MV-4-11 (cell line): ENCODE measurements around the gene CAMTA2.
A peak's percentile ranks its signal among the peaks of the same experiment; 100 is the strongest.

Experiments
- DNase-seq: peaks from one replicate; lab custom pipeline; 2025; lab: John Stamatoyannopoulos, UW

The CAMTA2 gene

DNA sequence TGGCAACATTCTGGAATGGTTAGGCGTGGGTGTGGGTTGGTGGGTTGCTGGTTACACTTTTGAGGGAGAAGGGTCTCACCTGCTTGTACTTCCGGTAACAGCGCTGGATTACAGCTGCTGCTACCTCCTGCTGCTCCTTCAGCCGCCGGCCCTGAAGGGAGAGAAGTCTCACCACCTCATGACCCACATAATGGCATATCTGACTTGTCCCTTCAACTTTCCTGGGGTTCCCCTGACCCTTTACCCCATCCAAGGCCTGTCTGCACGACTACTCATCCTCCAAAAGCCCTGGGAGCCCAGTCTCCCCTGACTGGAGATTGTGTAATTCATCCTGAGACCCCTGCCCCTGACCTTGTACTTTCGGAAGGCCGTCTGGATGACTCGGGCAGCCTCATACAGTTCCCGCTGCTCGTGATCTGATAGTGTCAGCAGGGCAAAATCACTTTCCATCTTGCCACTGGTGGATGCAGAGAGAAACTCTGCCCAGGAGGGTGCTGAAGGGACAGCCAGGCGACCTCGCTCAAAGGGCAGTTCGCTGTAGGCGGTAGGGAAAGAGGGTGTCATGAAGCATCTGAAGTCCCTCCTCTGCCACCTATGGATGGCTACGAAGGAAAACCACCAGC, 17.8 kb downstream of the CAMTA2 start:
- peak; percentile 15 for DNase-seq

DNA sequence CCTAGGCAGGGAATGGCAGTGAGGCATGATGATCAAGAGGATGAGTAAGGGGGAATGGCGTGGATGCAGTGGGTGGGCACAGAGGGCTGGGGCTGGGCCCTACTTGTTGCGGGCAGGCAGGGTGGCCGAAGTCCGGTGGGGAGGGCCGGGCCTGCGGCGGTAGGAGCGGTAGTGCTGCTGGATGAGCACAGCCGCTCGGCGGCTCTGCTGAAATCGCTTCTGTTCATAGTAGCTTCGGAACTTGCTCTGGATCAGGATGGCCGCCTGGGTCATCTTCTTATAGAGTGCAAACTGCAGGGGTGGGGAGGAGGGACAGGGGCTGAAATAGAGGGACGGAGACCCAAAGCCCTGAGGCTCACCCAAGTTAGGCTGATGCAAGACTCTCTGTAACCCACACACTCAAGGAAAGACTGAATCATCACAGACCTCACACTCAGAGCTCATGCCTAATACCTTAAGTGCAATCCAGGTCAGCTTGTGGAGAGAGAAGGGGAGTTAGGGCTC, 18.4 kb downstream of the CAMTA2 start:
- peak; percentile 85 for DNase-seq

DNA sequence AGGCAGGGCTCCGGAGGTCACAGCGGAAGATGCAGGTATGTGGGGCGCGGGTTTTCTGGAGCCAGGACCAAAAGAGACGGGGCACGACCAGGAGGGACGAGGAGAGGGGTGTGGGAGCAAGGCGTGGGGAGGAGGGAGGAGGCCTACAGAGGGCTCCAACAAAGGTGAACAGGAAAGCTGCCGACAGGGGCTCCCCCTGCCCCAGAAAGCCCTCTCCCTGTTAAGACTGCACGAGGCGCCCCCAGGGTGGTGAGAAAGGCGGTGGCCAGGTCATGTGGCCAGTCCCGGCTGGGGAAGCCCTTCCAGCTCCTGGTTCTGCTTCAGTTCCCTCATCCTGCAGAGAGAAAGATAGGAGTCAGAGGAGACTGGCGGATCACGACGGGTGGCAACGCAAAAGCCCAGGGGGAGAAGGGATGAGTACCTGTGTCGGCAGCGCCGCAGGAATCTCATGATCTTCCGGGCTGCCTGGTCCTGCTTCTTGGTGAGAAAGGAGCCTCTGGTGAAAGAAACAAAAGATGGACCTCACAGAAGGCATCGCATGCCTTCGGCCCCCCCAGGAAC, 18.9 kb downstream of the CAMTA2 start:
- DNase-seq: no peak

DNA sequence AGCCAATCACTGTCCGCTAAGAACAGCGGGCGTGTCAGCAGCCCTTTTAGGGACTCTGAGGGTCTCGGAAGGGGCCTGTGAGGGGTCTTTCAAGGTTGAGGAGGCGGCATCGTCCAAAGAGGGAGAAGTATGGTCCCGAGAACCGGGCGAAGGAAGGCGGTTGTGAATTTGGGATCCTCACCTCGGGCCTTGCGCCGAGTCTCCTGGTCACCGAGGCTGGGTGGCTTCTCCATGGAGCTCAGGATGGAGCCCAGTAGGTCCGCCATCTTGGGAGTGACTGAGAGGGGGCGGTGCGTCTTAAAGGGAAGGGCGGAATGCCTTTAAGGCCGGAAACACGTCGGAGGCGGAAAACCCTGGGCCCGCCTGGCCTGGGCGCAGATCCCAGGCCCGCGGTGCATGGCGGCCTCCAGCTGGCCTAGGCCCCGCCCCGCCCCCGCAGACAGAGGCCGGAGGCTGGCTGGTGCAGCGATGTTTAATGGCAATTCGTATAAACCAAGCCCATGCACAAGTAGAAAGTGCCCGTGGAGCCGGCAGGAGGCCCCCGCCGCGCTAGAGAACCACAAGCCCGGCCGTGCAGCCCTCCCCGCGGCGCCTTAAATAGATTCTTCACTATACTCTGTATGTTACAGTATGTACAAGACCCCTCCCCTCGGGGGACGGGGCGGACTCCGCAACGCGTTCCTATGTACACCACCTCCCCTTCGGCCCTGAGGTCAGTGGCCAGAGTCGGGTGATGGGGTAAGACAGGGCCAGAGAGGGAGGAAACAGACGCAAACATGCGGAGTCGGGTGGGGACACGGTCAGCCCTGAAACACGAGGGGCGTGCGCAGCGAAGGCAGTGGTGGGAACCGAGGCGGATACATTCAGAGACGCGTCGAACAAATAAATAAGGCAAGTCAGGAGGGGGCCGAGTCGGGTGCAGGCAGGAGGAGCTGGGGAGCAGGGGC, 19.7 kb downstream of the CAMTA2 start, which contains the start of gene SPAG7:
TSS of gene SPAG7 (minus strand) at position 279 of the 947 bp plus-strand sequence. CDS start at position 266, 13 bp downstream.
- peak; percentile 93 for DNase-seq

DNA sequence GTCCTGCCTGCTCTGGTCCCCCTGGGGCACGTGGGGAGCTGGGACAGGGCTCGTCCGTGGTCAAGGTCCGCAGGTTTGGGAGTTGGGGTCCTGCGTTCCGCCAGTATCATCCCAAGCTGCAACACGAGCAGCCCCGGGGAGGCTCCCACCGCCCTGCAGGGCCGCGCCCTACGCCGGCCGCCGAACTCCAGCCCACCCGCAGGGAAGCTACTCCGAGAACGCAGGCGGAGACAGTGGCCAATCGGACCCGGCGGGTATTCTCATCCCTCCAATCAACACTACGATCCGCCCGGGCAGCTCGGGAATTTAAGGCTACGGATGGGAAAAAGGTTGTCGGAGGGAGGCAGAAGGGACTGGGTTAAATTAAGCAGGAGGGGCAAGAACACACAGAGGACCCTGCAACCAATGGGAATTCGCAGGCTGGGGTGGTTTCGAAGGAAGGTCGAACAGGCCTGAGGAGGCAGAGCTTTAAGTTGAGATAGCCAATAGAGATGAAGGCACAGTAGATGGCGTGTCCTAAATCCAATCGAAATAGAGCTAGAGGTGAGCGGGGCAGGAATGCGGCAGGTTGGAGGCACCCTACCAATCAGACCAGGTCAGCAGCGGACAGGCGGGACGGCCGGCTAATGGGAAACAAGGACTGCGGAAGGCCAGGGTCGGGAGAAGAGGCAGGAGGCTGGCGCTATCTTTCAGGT, 20.5 kb downstream of the CAMTA2 start:
- peak; percentile 100 for DNase-seq

DNA sequence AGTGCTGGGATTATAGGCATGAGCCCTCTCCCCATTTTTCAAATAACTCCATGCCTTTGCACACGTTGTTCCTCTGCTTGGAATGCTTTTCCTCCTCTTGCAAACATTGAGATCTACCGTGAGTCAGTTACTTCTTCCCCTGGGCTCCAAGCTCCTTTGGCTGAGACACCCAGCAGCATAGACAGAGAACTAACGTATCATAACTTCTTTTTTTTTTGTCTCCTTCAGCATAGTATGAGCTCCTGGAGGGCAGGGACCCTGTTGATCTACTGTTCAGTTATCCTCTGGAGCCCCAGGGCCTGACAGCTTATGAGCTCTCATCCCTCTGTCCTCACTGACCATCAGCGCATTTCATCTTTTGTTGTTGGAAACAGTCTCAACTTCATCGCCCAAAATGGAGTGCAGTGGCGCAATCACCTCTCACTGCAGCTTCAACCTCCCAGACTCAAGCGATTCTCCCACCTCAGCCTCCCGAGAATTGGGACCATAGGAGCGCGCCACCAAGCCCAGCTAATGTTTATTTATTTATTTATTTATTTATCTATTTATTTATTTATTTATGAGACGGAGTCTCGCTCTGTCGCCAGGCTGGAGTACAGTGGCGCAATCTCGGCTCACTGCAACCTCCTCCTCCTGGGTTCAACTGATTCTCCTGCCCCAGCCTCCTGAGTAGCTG, 22.0 kb downstream of the CAMTA2 start:
- no peak for DNase-seq

DNA sequence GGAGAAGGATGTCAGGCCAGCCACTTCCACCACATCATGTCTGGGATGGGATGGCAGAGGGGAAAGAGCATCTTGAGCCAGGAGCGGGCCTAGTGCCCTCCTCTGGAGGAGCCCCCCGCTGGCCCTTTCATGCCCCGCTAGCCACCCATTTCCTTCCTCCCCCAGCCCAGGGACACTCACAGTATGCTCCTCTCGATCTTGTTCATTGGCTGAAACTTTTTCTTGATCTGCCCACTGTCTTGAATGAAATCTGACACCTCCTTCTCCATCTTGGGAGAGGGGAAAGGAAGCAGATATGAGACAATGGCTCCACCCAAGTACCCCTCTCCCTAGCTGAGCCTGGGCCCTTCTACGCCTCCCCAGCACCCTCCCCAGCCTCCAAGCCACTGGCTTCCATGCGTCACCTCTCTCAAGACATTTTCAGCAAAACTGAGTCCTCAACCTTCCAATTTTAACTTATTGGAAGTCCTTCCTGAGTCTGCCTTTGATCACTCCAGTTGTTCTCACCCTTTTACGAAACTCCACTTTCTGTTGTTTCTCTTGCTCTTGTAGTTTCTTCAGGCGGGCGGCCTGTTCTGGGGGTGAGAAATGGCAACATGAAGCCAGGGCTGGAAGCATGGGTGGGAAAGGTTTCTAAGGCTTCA, 27.1 kb downstream of the CAMTA2 start:
- DNase-seq: no peak

DNA sequence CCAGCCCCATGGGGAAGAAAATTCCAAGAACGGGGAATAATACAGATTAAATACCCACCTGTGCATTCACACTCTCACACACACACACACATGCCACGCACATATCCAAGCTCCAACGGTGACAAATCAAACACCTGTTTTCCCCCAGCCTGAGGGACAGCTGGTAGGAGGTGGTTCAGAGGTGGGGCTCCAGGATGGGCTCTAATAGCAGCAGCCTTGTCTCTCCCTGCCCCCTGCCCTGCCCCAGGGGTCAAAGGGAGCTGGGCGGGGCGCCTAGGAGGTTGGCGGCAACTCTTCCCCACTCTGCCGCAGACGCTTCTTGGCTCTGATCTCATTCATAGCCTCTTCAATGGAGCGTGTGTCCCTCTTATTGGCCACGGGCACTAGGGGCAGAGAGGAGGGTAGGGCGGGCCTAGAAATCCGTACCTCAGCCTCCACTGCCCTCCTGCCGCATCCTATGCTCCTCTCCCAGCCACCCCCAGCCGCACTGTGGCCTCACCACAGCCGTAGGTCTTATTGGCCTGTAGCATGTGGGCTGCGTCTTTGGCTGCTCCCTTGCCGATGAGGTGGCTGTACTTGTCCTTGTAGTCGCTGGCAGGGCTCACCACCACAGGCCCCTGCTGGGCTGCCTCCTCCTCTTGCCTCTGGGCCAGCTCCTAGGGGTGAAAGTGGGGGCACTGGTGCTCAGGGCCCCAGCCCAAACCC, 28.1 kb downstream of the CAMTA2 start:
- no peak for DNase-seq

DNA sequence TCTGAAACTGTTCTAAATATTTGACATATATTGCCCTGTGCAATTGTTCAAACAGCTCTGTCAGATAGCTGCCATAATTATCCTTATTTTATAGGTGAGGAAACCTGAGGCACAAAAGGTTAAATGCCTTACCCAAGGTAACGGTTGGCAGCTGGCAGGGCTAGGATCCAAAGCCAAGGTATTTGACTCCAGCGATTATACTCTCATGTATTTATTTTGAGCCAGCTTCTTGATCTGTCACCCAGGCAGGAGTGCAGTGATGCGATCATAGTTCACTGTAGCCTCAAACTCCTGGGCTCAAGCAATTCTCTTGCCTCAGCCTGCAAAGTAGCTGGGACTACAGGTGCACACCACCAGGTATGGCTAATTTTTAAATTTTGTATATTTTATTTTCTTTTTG, 29.4 kb downstream of the CAMTA2 start:
- no peak for DNase-seq

DNA sequence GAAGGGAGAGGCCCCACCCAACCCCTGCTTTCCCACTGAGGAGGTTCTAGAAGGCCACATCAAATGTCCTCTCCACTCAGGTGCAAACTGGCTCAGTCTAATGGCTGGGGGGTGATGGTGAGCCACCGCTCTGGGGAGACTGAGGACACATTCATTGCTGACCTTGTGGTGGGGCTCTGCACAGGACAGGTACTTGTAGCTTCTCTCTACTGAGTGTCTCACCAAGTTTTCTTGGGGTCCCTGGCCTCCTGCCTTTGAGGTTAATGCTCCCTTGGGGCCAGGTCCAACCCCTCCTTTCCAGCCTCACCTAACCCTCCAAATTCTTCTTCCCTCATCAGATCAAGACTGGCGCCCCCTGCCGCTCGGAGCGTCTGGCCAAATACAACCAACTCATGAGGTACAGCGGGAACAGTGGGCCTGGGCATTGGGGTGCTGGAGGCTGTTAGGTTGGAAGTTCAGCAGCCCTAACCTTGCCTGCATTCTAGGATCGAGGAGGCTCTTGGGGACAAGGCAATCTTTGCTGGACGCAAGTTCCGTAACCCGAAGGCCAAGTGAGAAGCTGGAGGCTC, 30.9 kb downstream of the CAMTA2 start:
- no peak for DNase-seq

DNA sequence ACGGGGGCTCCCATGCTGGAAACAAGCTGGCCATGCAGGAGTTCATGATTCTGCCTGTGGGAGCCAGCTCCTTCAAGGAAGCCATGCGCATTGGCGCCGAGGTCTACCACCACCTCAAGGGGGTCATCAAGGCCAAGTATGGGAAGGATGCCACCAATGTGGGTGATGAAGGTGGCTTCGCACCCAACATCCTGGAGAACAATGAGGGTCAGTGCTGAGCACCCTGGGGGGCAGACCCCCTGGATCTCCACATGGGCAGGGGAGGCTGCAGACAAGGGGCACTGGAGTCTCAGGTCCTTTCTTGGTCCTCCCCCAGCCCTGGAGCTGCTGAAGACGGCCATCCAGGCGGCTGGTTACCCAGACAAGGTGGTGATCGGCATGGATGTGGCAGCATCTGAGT, 32.4 kb downstream of the CAMTA2 start:
- no peak for DNase-seq

DNA sequence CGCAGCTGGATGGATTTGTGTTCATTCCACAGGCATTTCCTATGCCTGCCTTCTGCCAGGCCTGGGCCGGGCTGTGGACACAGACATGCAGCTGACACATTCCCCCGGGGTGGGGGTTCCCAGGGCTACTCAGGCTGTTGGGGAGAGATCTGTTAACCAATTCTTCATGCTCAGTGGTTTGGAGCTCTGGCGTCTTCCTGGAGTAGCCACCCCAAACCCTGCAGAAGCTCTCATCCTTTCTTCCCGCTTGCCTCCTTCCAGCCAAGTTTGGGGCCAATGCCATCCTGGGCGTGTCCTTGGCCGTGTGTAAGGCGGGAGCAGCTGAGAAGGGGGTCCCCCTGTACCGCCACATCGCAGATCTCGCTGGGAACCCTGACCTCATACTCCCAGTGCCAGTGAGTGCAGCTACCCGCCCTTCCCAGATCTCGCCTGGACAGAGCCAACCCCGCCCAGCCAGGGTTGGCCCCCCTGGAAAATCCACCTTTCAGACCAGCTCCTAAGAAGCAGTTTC, 34.0 kb downstream of the CAMTA2 start:
- no peak for DNase-seq

DNA sequence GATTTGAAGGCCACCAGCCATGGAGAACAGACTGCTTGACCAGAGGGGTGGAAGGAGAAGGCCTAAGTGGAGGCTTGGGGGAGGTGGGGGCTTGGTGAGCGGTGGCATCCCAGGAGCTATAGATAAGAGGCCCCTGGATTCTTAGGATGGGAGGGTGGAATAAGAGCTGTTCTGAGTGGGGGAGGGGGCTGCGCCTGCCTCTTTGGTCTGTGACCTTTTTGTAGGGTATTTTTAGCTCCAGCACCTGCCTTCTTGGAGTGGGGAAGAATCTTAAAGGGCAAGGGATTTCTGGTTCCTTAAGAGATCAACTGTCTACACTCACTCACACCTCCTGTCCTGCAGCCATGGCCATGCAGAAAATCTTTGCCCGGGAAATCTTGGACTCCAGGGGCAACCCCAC, 36.0 kb downstream of the CAMTA2 start:
- no peak for DNase-seq

DNA sequence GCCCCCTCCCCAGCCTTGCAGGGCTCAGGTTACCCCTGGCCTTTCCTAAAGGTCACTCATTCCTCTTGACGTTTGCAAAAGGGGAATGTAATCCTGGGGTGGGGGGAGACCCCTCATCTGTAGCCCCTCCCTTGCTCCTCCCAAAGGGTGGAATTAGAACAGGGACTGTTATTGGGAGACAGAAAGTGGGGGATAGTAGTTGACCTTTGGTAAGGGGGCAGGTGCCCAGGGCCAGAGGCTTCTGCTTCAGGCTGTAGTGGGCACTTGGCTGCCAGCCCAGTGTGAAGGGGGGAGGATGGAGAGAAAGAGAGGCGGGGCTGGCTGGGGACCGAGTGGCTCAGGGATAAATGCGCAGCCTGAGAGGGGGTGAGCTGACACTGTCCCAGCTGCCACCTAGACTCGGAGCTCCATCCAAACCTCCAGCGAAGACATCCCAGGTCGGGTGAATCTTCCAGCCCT, 36.7 kb downstream of the CAMTA2 start, which contains the start of gene ENO3:
TSS of gene ENO3 (plus strand) at position 374 of the 459 bp plus-strand sequence. CDS start 711 bp downstream, outside the sequence.
- no peak for DNase-seq

DNA sequence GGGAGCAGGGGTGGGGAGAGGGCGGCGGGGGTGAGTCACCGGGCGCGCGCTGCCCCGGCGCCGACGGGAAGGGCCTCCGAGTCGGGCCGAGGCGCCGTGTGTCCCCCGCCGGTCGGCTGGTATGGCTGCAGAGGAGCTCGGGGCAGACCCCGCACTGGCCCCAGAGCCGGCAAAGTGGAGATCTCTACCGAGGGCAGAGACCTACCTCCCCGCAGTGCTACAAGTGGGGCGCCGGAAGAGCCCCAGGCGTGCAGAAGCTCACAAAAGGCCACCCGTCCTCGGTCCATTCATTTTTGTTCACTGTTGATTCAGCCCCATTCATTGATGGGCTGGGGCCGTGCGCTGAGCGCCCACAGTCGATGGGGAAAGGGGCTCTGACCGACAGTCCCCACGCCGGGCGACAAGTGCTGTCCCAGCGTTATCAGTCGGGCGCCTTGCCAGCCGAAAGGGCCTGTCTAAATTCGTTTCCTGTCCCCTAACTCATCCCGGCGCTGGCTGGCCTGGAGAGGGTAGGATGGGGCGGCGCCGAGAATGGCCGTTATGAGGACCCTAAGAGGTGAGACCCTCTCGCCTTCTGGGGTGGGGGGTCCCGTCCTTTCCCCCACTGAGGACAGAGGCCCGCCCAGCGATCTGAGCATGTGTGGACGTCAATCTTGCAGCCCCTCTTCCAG, 37.3 kb downstream of the CAMTA2 start:
- peak; percentile 42 for DNase-seq

DNA sequence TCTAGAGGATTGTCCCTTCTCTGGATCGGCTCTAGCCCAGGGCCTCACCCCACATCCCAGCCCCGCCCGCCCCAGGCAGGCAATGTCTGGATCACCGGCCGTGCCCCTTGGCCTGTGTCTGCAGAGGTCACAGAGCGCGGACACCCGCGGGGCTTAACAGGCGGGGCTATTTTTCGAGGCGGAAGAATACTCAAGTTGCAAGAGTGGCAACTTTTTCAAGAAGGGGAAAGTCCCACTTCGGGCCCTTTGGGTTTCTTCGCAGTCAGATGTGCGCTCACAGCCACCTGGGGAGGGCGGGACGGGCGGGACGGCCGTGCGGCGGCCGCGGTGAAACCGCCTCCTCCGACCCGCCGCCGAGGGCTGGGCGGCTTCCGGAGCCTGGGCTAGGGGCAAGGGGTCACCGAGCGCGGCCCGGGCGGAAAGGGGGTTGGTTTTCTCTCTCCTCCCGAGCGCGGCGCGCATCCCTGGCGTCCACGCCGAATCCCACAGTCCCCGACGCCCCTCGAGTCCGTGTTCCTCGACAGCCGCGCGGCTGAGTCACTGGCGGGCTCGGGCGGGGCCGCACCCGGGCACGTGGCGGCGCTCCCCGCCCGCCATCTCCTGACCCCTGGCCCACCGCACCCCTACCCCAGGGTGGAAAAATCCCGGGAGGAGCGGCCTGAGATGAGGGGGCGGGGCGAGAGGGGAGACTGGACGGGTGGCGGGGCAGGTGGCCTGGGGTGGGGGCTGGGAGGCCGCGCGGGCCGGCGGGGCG, 38.0 kb downstream of the CAMTA2 start:
- peak; percentile 73 for DNase-seq

DNA sequence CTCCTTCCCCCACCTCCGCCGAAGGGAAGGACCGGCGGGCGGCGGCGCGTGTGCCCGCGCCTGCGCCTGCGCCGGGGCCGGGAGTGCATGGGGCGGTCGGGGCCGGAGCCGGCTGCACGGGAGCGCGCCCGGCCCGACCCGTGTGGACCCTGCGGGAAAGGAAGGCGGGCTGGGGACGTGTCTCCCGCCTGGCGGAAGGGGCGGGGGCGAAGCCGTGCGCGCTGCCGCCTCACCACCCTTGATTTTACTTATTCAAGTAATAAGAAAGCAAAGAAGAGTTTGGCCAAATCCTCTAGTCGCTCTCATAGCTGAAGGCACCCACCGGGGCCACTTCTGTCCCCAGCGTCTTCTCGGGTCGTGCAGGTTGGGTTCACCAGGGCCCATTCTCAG, 38.5 kb downstream of the CAMTA2 start:
- DNase-seq: peak; percentile 89
